H1 (cell line): ENCODE measurements around the gene STX17. TPM values are rescaled to one million over a fixed set of nuclear protein-coding genes. Genes with fewer than 3 reads are reported as not detected.

Experiments used
- CTCF ChIA-PET: fragments of 300-600 bp; sonication (Branson Sonifier 250); formaldehyde crosslinking; loops from one replicate; lab custom pipeline; 2021; ENCODE audit not compliant: partially characterized antibody; lab: Charles Lee
- POLR2A ChIA-PET: fragments of 300-600 bp; sonication (Branson Sonifier 250); formaldehyde crosslinking; loops from one replicate; lab custom pipeline; 2021; ENCODE audit warnings: inconsistent platforms; ENCODE audit not compliant: partially characterized antibody; lab: Charles Lee
- DNase-seq, 2 experiments: peaks; one replicate each; pipeline versions ENCODE4 v3.0.0 to v3.0.0-alpha.2; 2010 to 2022; ENCODE audit warnings: low spot score in 2 of 2, low read depth in 1 of 2, mixed read lengths in 1 of 2
- FAIRE-seq: peaks from 2 replicates; lab custom pipeline; 2011; peaks lifted over from hg19 to GRCh38; lab: Jason Lieb, UNC
- H2AFZ ChIP-seq: 2 replicates; pipeline ENCODE4 v1.8.1; 2012; ENCODE audit warnings: low read length, inconsistent platforms
- H2AK5ac ChIP-seq: 2 replicates; pipeline ENCODE4 v1.6.1; 2013; ENCODE audit warnings: low read depth, low read length
- H2BK120ac ChIP-seq: replicated peaks from 2 replicates; pipeline ENCODE3; 2013; ENCODE audit warnings: low read depth, low read length, inconsistent platforms
- H2BK12ac ChIP-seq: 2 replicates; pipeline ENCODE4 v1.6.1; 2013; ENCODE audit warnings: low read depth, low read length
- H2BK15ac ChIP-seq: 2 replicates; pipeline ENCODE4 v1.6.1; 2013; ENCODE audit warnings: low read length
- H2BK20ac ChIP-seq: 2 replicates; pipeline ENCODE4 v1.6.1; 2013; ENCODE audit warnings: low read length
- H2BK5ac ChIP-seq: 2 replicates; pipeline ENCODE4 v1.6.1; 2013; ENCODE audit warnings: low read depth, low read length
- H3K14ac ChIP-seq: 2 replicates; pipeline ENCODE4 v1.6.1; 2013; ENCODE audit warnings: inconsistent platforms; ENCODE audit not compliant: insufficient read length
- H3K18ac ChIP-seq: 2 replicates; pipeline ENCODE4 v1.6.1; 2013; ENCODE audit warnings: low read length; ENCODE audit errors: extremely low read depth
- H3K23ac ChIP-seq: 2 replicates; pipeline ENCODE4 v1.6.1; 2013; ENCODE audit warnings: inconsistent platforms; ENCODE audit not compliant: insufficient read length
- H3K23me2 ChIP-seq: 2 replicates; pipeline ENCODE4 v1.6.1; 2013; ENCODE audit warnings: low read depth, low read length
- H3K27ac ChIP-seq: 2 replicates; pipeline ENCODE4 v1.6.1; 2011; ENCODE audit warnings: low read depth, low read length, inconsistent platforms
- H3K27me3 ChIP-seq, 4 experiments: replicated peaks in 1 of 4; 1 replicate in 1 of 4; 2 replicates in 3 of 4; pipeline versions ENCODE4 v1.6.1 to v1.8.1; 2011 to 2013; ENCODE audit warnings: low read length in 3 of 4, mild to moderate bottlenecking in 3 of 4, inconsistent platforms in 2 of 4, mixed read lengths in 2 of 4, moderate library complexity in 1 of 4; ENCODE audit not compliant: control insufficient read depth in 3 of 4, insufficient read depth in 3 of 4; ENCODE audit errors: extremely low read depth in 1 of 4
- H3K36me3 ChIP-seq, 4 experiments: 2 replicates each; pipeline versions ENCODE4 v1.6.1 to v1.8.1; 2011 to 2013; ENCODE audit warnings: mild to moderate bottlenecking in 4 of 4, low read length in 3 of 4, moderate library complexity in 2 of 4, control low read depth in 1 of 4, inconsistent platforms in 1 of 4; ENCODE audit not compliant: insufficient read depth in 4 of 4, control insufficient read depth in 2 of 4
- H3K4ac ChIP-seq: replicated peaks from 2 replicates; pipeline ENCODE3; 2013; ENCODE audit warnings: low read length, low read depth, mixed read lengths, inconsistent platforms; ENCODE audit not compliant: insufficient read length
- H3K4me1 ChIP-seq, 4 experiments: replicated peaks in 1 of 4; 1 replicate in 1 of 4; 2 replicates in 3 of 4; pipeline versions ENCODE4 v1.6.1 to v1.8.1; 2011 to 2013; ENCODE audit warnings: low read length in 3 of 4, inconsistent platforms in 2 of 4, mixed read lengths in 1 of 4; ENCODE audit not compliant: insufficient read depth in 4 of 4, control insufficient read depth in 3 of 4
- H3K4me2 ChIP-seq, 2 experiments: 2 replicates each; pipeline versions ENCODE4 v1.6.1 to v1.8.1; 2011 to 2013; ENCODE audit warnings: low read depth in 2 of 2, low read length in 2 of 2, control low read depth in 1 of 2, inconsistent platforms in 1 of 2, mild to moderate bottlenecking in 1 of 2; ENCODE audit not compliant: insufficient read depth in 1 of 2
- H3K4me3 ChIP-seq, 4 experiments: fragments of 200-600, 300-600 bp in 1 of 4; sonication (generic), shearing (Covaris generic), sonication (Bioruptor Twin) in 1 of 4; 2 replicates each; pipeline versions ENCODE4 v1.5.1 to v1.8.1; 2011 to 2016; ENCODE audit warnings: low read length in 4 of 4, low read depth in 3 of 4, control low read depth in 2 of 4, inconsistent platforms in 2 of 4, mild to moderate bottlenecking in 2 of 4, mixed read lengths in 1 of 4, moderate library complexity in 1 of 4; ENCODE audit not compliant: insufficient read depth in 2 of 4; ENCODE audit errors: extremely low read depth in 1 of 4
- H3K56ac ChIP-seq: replicated peaks from 2 replicates; pipeline ENCODE3; 2013; ENCODE audit warnings: low read depth, mild to moderate bottlenecking, mixed read lengths, low read length, inconsistent platforms; ENCODE audit not compliant: insufficient read length
- H3K79me1 ChIP-seq: 2 replicates; pipeline ENCODE4 v1.6.1; 2013; ENCODE audit warnings: low read depth, low read length, control low read depth
- H3K79me2 ChIP-seq, 2 experiments: 2 replicates each; pipeline versions ENCODE4 v1.6.1 to v1.8.1; 2012 to 2013; ENCODE audit warnings: low read length in 2 of 2, mild to moderate bottlenecking in 2 of 2, inconsistent platforms in 1 of 2; ENCODE audit not compliant: insufficient read depth in 2 of 2, control insufficient read depth in 1 of 2
- H3K9ac ChIP-seq, 4 experiments: replicated peaks in 1 of 4; 1 replicate in 1 of 4; 2 replicates in 3 of 4; pipeline versions ENCODE4 v1.6.1 to v1.8.1; 2011 to 2013; ENCODE audit warnings: low read depth in 3 of 4, low read length in 3 of 4, control low read depth in 2 of 4, mild to moderate bottlenecking in 2 of 4, moderate library complexity in 2 of 4, inconsistent platforms in 1 of 4; ENCODE audit errors: extremely low read depth in 1 of 4
- H3K9me3 ChIP-seq, 2 experiments: 2 replicates each; pipeline versions ENCODE4 v1.6.1 to v1.8.1; 2012 to 2013; ENCODE audit warnings: mild to moderate bottlenecking in 2 of 2, moderate library complexity in 2 of 2, control low read depth in 1 of 2, inconsistent platforms in 1 of 2, low read depth in 1 of 2, low read length in 1 of 2, mixed read lengths in 1 of 2; ENCODE audit not compliant: insufficient read depth in 2 of 2
- H4K20me1 ChIP-seq, 2 experiments: replicated peaks in 1 of 2; 2 replicates each; pipeline versions ENCODE3 to v1.8.1; 2011 to 2013; ENCODE audit warnings: inconsistent platforms in 2 of 2, low read length in 2 of 2, mild to moderate bottlenecking in 1 of 2; ENCODE audit not compliant: insufficient read depth in 2 of 2, control insufficient read depth in 1 of 2
- H4K5ac ChIP-seq: 2 replicates; pipeline ENCODE4 v1.6.1; 2013; ENCODE audit warnings: low read length, low read depth, mixed read lengths, inconsistent platforms; ENCODE audit not compliant: insufficient read length
- H4K8ac ChIP-seq: 2 replicates; pipeline ENCODE4 v1.8.0; 2013; ENCODE audit warnings: mild to moderate bottlenecking, moderate library complexity, low read length, inconsistent platforms; ENCODE audit not compliant: insufficient read depth; ENCODE audit errors: extremely low read depth
- H4K91ac ChIP-seq: replicated peaks from 2 replicates; pipeline ENCODE3; 2013; ENCODE audit warnings: low read length, mixed read lengths, inconsistent platforms; ENCODE audit not compliant: insufficient read length
- CHD2 ChIP-seq: IDR thresholded peaks from 2 replicates; pipeline ENCODE4 v1.6.1; 2012; ENCODE audit warnings: low read length, improper control_type of control experiment
- CREB1 ChIP-seq: IDR thresholded peaks from 2 replicates; pipeline ENCODE4 v1.6.1; 2012; ENCODE audit warnings: inconsistent platforms
- HDAC2 ChIP-seq, 2 experiments: fragments of 300-600 bp in 1 of 2; sonication (generic) in 1 of 2; IDR thresholded peaks; 2 replicates each; pipeline ENCODE4 v1.6.1; 2011 to 2012; ENCODE audit warnings: low read depth in 2 of 2, low read length in 2 of 2, mild to moderate bottlenecking in 2 of 2, moderate library complexity in 2 of 2, borderline replicate concordance in 1 of 2, inconsistent platforms in 1 of 2
- KDM1A ChIP-seq: fragments of 200-600, 300-600 bp; sonication (generic); IDR thresholded peaks from 2 replicates; pipeline ENCODE4 v1.7.1; 2016; ENCODE audit warnings: mild to moderate bottlenecking, low read length, borderline replicate concordance
- POLR2A ChIP-seq, 2 experiments: IDR thresholded peaks; 1 replicate in 1 of 2; 2 replicates in 1 of 2; pipeline ENCODE4 v1.6.1; 2011; ENCODE audit warnings: low read depth in 2 of 2, low read length in 2 of 2, mild to moderate bottlenecking in 2 of 2; ENCODE audit errors: control extremely low read depth in 1 of 2
- RXRA ChIP-seq: IDR thresholded peaks from 2 replicates; pipeline ENCODE4 v1.6.1; 2011; ENCODE audit warnings: low read depth, mild to moderate bottlenecking, low read length, moderate library complexity; ENCODE audit not compliant: insufficient read depth
- SIN3A ChIP-seq, 2 experiments: IDR thresholded peaks in 1 of 2; conservative IDR thresholded peaks in 1 of 2; 2 replicates each; pipeline ENCODE4 v1.6.1; 2011 to 2012; ENCODE audit warnings: low read length in 2 of 2, improper control_type of control experiment in 1 of 2, low read depth in 1 of 2, mild to moderate bottlenecking in 1 of 2
- SIX5 ChIP-seq: IDR thresholded peaks from 2 replicates; pipeline ENCODE4 v1.6.1; 2011; ENCODE audit warnings: mild to moderate bottlenecking, low read depth, low read length
- SUZ12 ChIP-seq: fragments of 200-600 bp; sonication (generic); IDR thresholded peaks from 2 replicates; pipeline ENCODE4 v1.6.1; 2012; ENCODE audit warnings: mild to moderate bottlenecking, inconsistent platforms, low read length, moderate library complexity, mixed read lengths
- TBP ChIP-seq: IDR thresholded peaks from 2 replicates; pipeline ENCODE4 v1.6.1; 2011; ENCODE audit warnings: low read depth, low read length, improper control_type of control experiment
- TEAD4 ChIP-seq: IDR thresholded peaks from 2 replicates; pipeline ENCODE4 v1.6.1; 2012; ENCODE audit warnings: low read depth, low read length, inconsistent platforms, mixed read lengths
- WGBS, 2 experiments: shearing (Covaris generic) in 1 of 2; methylation state at CpG; one replicate each; pipeline versions ENCODE4 v1.1.6 to v1.1.7; 2013 to 2015; ENCODE audit warnings: low lambda C conversion rate in 2 of 2, mixed read lengths in 2 of 2, inconsistent platforms in 1 of 2, low coverage in 1 of 2, missing lambda C conversion rate in 1 of 2; ENCODE audit not compliant: insufficient replicate concordance in 2 of 2, insufficient coverage in 1 of 2, insufficient read length in 1 of 2; ENCODE audit errors: extremely low coverage in 1 of 2, missing lambda C conversion rate in 1 of 2; 5-methylcytosine and 5-hydroxymethylcytosine counted together
- polyA plus RNA-seq, 7 experiments: library from polyadenylated mRNA; depleted of rRNA in 3 of 7; stranded (reverse) in 5 of 7; unstranded in 2 of 7; fragments of >200 nt in 5 of 7; fragments of 200-250 nt in 2 of 7; gene quantifications; 1 replicate in 5 of 7; 2 replicates in 1 of 7; 4 replicates in 1 of 7; pipeline versions ENCODE4 v1.2.1 to v1.2.3, GENCODE V29; 2011 to 2013; ENCODE audit warnings: missing spikeins in 2 of 7, mixed read lengths in 2 of 7
- total RNA-seq: library from RNA; stranded (reverse); fragmentation: NEBNext Ultra II Directional; extraction: Animal tissue kit (Norgen Biotek cat#: 25700); gene quantifications from 2 replicates; pipeline ENCODE4 v1.2.1, GENCODE V29; 2021
- TF ChIP-seq, protein P1 (sequence below): IDR thresholded peaks from 2 replicates; pipeline ENCODE4 v1.6.1; 2012; ENCODE audit warnings: inconsistent platforms

Gene STX17
- total and polyA plus RNA-seq, 2 of the 8 experiments (the other 6 are each of a cell fraction or from before 2014, with no cell fraction given) = 4.5 to 16.3 TPM

- H2BK120ac ChIP-seq = no peak overlapping the region
- no peaks in the 10 kb centered on the region for H4K20me1 ChIP-seq
- no peak overlapping the region for H3K14ac ChIP-seq
- CTCF ChIA-PET = interaction anchor here (0.6 to 4.3 kb wide), 8 partner anchors 12 to 232 kb away, joined by 3 to 51 read pairs (median 10); partner anchors contain the start of gene NR4A3
- no peak overlapping the region for H3K4me2 ChIP-seq
- H2BK12ac ChIP-seq = no peak overlapping the region
- no peaks in the 10 kb centered on the region for H3K27me3 ChIP-seq
- no peak overlapping the region for H4K91ac ChIP-seq
- H3K23ac ChIP-seq = no peak overlapping the region
- H3K18ac ChIP-seq = no peak overlapping the region
- no peak overlapping the region for H3K56ac ChIP-seq
- POLR2A ChIA-PET = interaction anchor here (0.6 kb wide), 1 partner anchor 41 kb away, joined by 3 read pairs; no protein-coding TSS in a partner anchor
- no peak overlapping the region for H3K4me3 ChIP-seq
- H3K79me2 ChIP-seq = no peaks in the 10 kb centered on the region
- FAIRE-seq (no peak), DNase-seq (no peak)
- H2AK5ac ChIP-seq = no peak overlapping the region
- H3K27ac ChIP-seq = no peak overlapping the region
- H3K23me2 ChIP-seq = no peaks in the 10 kb centered on the region
- peaks cover 0 to 4% (median 4%) of the 10 kb centered on the region in 4 experiments; a peak in 3 of 7 replicates for H3K4me1 ChIP-seq
- H2BK15ac ChIP-seq = no peak overlapping the region
- no peak overlapping the region for H3K9ac ChIP-seq
- H4K8ac ChIP-seq = no peak overlapping the region
- H2BK20ac ChIP-seq = no peak overlapping the region
- no peak overlapping the region for H4K5ac ChIP-seq
- no peaks in the 10 kb centered on the region for H3K9me3 ChIP-seq
- H3K36me3 ChIP-seq = no peaks in the 10 kb centered on the region
- no peak overlapping the region for H2BK5ac ChIP-seq
- H3K79me1 ChIP-seq = no peaks in the 10 kb centered on the region
- 91% methylated on average over 3 of the region's 3 CpGs; no CpG with 5 or more reads in 1 of the 2 experiments for WGBS, 2 experiments
- no peak overlapping the region for H3K4ac ChIP-seq
- H2AFZ ChIP-seq = no peak overlapping the region
- no peak for TF ChIP-seq SIN3A (conservative IDR thresholded peaks at IDR 0.05 in 1 of 2, IDR thresholded peaks at IDR 0.05 in 1 of 2; ENCODE audit: low read depth in 1 of 2, low read length in 2 of 2)
- no peak for TF ChIP-seq HDAC2 (IDR thresholded peaks at IDR 0.05; ENCODE audit: borderline replicate concordance in 1 of 2, low read depth in 2 of 2, low read length in 2 of 2)
- no peak for TF ChIP-seq KDM1A
- TF ChIP-seq CHD2 = no peak
- TF ChIP-seq POLR2A (IDR thresholded peaks at IDR 0.05; ENCODE audit: control extremely low read depth in 1 of 2, low read depth in 2 of 2, low read length in 2 of 2) = no peak
- TF ChIP-seq TBP = no peak
- no peak for TF ChIP-seq SIX5
- TF ChIP-seq TEAD4 = no peak
- TF ChIP-seq SUZ12 = no peak
- TF ChIP-seq, protein P1, sequence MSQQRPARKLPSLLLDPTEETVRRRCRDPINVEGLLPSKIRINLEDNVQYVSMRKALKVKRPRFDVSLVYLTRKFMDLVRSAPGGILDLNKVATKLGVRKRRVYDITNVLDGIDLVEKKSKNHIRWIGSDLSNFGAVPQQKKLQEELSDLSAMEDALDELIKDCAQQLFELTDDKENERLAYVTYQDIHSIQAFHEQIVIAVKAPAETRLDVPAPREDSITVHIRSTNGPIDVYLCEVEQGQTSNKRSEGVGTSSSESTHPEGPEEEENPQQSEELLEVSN = no peak
- TF ChIP-seq RXRA = no peak
- no peak for TF ChIP-seq CREB1
Measured at GRCh38 chr9:99858087-99858486, 48.4 kb upstream of the STX17 start.
